GM19328 (cell line): Measurements from ENCODE around the gene ORMDL2.
"Not testable (repeated sequence)": the region's sequence is repeated elsewhere in the genome, so short reads cannot be mapped to it uniquely, and the experiment has no call there.

Experiments used
- ATAC-seq: cut with Tn5 transposase; IDR thresholded peaks from one replicate; pipeline ENCODE4 v1.9.1; 2021; ENCODE audit warnings: mild to moderate bottlenecking, moderate library complexity; ENCODE audit not compliant: unreplicated experiment

The ORMDL2 gene

GRCh38 chr12:55850401-55850800 is 32.6 kb downstream of the ORMDL2 start:
- no peak for ATAC-seq

- ATAC-seq = no peak
Observed at GRCh38 chr12:55850893-55851292, 33.1 kb downstream of the ORMDL2 start.

- no peak for ATAC-seq
Observed at GRCh38 chr12:55852740-55853139, 34.9 kb downstream of the ORMDL2 start.

GRCh38 chr12:55861396-55861795 is 43.6 kb downstream of the ORMDL2 start:
- ATAC-seq = no peak

- ATAC-seq = no peak
Observed at GRCh38 chr12:55861871-55862270, 44.0 kb downstream of the ORMDL2 start.

- no peak for ATAC-seq
Observed at GRCh38 chr12:55862286-55862685, 44.4 kb downstream of the ORMDL2 start.

GRCh38 chr12:55862931-55863330 is 45.1 kb downstream of the ORMDL2 start:
- not testable (repeated sequence) for ATAC-seq

- no peak for ATAC-seq
Observed at GRCh38 chr12:55865327-55865726, 47.5 kb downstream of the ORMDL2 start.

GRCh38 chr12:55866454-55867004 is 48.7 kb downstream of the ORMDL2 start:
- not testable (repeated sequence) for ATAC-seq
